ENCODE measurements around the gene RAC3. TPM values are rescaled to one million over a fixed set of nuclear protein-coding genes. Genes with fewer than 3 reads are reported as not detected.

Gene RAC3
- total RNA-seq, 2 donors from 2014 or later: 0.93 to 2.6 TPM

GRCh38 chr17:82063424-82064415 lies 32.2 kb downstream of the RAC3 start:
- no peak for DNase-seq (ENCODE audit: low spot score)
- TF ChIP-seq CTCF (IDR thresholded peaks at IDR 0.05): no peak
- Histone ChIP-seq H3K4me1 (peaks cover 0 to 31% of the 10 kb centered on the region in 2 donors), H3K27ac (no peak overlapping the region), H3K9me3 (no peaks in the 10 kb centered on the region), H3K4me3 (no peak overlapping the region), H3K27me3 (no peaks in the 10 kb centered on the region), H3K36me3 (peaks cover 27% of the 10 kb centered on the region)

DNA sequence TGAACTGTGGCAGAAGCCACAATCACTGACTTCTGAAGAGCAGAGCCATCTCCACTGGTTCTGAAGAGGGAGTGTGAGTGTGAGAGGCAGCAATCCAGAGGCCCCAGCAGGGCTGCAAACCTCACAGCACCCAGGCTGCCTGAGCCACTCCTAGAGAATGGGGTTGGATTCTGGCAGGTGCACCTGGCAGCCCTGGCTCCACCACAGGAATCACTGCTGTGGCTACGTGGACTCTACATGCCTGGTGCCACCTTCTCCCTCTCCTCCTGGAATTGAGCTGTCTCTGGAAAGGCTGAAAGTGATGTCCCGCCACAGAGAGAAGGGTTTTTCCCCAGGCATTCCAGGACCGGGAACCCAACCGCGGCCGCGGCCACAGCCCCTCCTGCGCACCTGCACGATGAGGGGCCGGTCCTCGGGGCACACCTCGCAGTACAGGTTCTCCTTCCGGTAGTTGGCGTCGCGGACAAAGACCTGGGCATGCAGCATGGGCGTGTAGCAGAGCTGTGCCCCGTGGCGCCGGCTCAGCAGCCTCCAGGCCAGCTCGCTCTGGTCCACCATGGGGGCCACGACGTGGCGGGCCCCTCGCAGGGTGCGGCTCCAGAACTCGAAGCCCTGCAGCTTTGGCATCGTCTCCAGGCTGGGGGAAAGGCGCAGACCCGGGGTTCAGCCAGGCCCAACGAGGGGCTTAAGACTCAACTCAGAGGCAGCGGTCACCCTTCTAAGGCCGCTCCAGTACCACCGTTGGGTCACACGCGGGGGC lies 33.1 kb downstream of the RAC3 start:
- no peak for TF ChIP-seq CTCF (IDR thresholded peaks at IDR 0.05)
- Histone ChIP-seq H3K27me3 (no peaks in the 10 kb centered on the region), H3K36me3 (peaks cover 22% of the 10 kb centered on the region), H3K4me1 (peaks cover 0 to 31% of the 10 kb centered on the region in 2 donors), H3K9me3 (no peaks in the 10 kb centered on the region), H3K4me3 (peak overlapping the region; percentile 77 to 89), H3K27ac (peak overlapping the region; percentile 63 to 81)
- DNase-seq (ENCODE audit: low spot score): no peak

DNA sequence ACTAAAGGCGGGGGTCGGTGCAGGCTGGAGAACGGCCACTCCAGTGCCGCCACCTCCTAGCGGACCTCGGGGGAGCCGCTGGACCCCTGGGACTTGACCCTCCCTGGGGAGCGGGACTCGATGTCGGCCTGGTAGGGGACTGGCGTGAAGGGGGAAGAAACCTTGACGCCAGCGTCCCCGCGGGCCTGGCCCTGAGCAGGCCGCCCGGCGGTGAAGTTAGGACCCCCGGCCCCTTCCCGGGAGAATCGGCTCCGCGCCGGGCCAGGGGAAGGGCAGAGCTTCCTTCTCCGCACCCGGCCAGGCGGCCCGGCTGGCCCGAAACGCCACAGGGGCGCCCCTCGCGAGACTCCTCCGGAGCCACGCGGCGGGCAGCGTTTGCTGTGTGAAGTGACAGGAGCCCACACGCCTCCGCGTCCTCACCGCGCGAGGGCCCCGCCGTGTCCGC lies 33.7 kb downstream of the RAC3 start:
- no peak for TF ChIP-seq CTCF (IDR thresholded peaks at IDR 0.05)
- Histone ChIP-seq H3K4me1 (peaks cover 0 to 31% of the 10 kb centered on the region in 2 donors), H3K4me3 (peak overlapping the region; percentile 77 to 89), H3K36me3 (peaks cover 16% of the 10 kb centered on the region), H3K27me3 (no peaks in the 10 kb centered on the region), H3K9me3 (no peaks in the 10 kb centered on the region), H3K27ac (peak overlapping the region; percentile 63 to 81)
- DNase-seq (ENCODE audit: low spot score): no peak

- no peak for TF ChIP-seq CTCF (IDR thresholded peaks at IDR 0.05)
- H3K36me3 ChIP-seq: peaks cover 10% of the 10 kb centered on the region
Observed at GRCh38 chr17:82065638-82066303, 34.3 kb downstream of the RAC3 start, which contains the start of gene DUS1L. TSS of gene DUS1L (minus strand) at chr17:82065804. CDS start at chr17:82065059, 745 bp downstream.

GRCh38 chr17:82070611-82071010 lies 39.1 kb downstream of the RAC3 start:
- Histone ChIP-seq H3K9me3 (no peaks in the 10 kb centered on the region), H3K36me3 (no peaks in the 10 kb centered on the region), H3K4me1 (peaks cover 0 to 9% of the 10 kb centered on the region in 2 donors), H3K27me3 (no peaks in the 10 kb centered on the region), H3K27ac (no peak overlapping the region), H3K4me3 (no peak overlapping the region)
- no peak for DNase-seq (ENCODE audit: low spot score)
- no peak for TF ChIP-seq CTCF (IDR thresholded peaks at IDR 0.05)

More at GRCh38 chr17:82065638-82066303, 34.3 kb downstream of the RAC3 start, which contains the start of gene DUS1L:
- no peaks in the 10 kb centered on the region for H3K27me3 ChIP-seq
- peaks cover 0 to 31% of the 10 kb centered on the region in 2 donors for H3K4me1 ChIP-seq
- H3K4me3 ChIP-seq: peak within 1 kb of the TSS; percentile 77 to 89
- no peaks in the 10 kb centered on the region for H3K9me3 ChIP-seq
- DNase-seq (ENCODE audit: low spot score): no peak
- peak within 1 kb of the TSS; percentile 82 to 89 for H3K27ac ChIP-seq

Measured in right atrium auricular region (tissue), 2 donors.